PFSK-1 (cell line): ENCODE data around the gene COL24A1.

Experiments
- POLR2AphosphoS5 ChIP-seq: IDR thresholded peaks from 2 replicates; pipeline ENCODE4 v1.6.1; 2012; ENCODE audit warnings: low read depth, mild to moderate bottlenecking, control low read depth, low read length, moderate library complexity
- REST ChIP-seq, 2 experiments: IDR thresholded peaks; 2 replicates each; pipeline versions ENCODE4 v1.6.1 to v1.8.0; 2011 to 2012; ENCODE audit warnings: low read depth in 2 of 2, low read length in 2 of 2, control low read depth in 1 of 2, inconsistent platforms in 1 of 2, mild to moderate bottlenecking in 1 of 2, moderate library complexity in 1 of 2; ENCODE audit not compliant: insufficient read depth in 1 of 2
- SIN3A ChIP-seq: IDR thresholded peaks from 2 replicates; pipeline ENCODE4 v1.6.1; 2012; ENCODE audit warnings: mild to moderate bottlenecking, low read length, moderate library complexity, borderline replicate concordance; ENCODE audit not compliant: insufficient read depth
- TAF1 ChIP-seq: IDR thresholded peaks from 2 replicates; pipeline ENCODE4 v1.6.1; 2012; ENCODE audit warnings: low read length, control low read depth, borderline replicate concordance; ENCODE audit not compliant: insufficient read depth

GRCh38 chr1:85983316-85983715 lies 173.3 kb downstream of the COL24A1 start:
- TF ChIP-seq POLR2AphosphoS5, result no peak
- no peak for TF ChIP-seq TAF1
- no peak for TF ChIP-seq REST (IDR thresholded peaks at IDR 0.05; ENCODE audit: insufficient read depth in 1 of 2, low read depth in 2 of 2, low read length in 2 of 2)
- no peak for TF ChIP-seq SIN3A
